ENCODE data around the gene NNMT.
"Not testable (repeated sequence)": the region's sequence is repeated elsewhere in the genome, so short reads cannot be mapped to it uniquely, and the experiment has no call there.

Gene NNMT

DNA sequence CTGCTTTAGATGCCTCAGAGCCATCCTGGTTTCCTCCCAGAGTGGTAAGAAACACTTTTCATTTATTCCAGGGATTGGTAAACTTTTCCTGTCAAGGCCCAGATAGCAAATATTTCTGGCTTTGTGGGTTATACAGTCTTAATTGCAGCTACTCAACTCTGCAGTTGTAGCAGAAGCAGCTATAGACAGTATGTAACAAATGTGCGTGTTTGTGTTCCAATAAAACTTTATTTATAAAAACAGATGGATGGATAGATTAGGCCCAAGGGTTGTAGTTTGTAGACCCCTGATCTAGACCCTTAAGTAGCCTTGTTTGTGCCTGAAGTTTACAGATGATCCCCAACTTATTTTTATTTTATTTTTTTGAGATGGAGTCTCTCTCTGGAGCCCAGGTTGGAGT, 17.9 kb downstream of the NNMT start:
- no peak for DNase-seq

DNA sequence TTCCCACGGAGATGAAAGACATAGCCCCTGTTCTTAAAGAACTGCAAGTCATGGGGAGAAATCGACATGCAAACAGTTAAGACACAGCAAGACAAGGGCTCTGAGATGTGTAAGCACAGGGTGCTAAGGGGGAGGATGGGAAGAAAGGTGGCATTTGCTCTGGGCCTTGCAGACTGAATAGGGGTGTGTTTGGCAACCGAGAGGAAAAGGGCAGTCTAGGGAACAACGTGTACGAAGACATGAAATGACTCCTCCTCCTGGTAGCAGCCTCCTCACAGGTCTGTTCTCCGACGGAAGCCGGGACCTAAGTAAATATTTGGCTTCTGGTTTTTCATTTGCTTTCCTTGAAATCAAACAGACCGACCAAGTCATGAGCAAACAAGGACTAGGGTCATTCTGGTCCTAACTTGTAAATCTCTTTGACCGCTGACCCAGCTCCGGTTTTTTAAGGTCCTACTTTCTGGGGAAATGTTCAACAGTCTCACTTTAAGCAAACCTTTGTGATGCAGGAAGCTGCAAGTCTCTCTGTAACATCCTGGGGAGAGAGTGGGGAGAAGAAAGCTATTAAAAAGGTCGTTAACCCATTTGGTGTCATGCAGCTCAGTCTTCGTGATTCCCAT, 19.7 kb downstream of the NNMT start:
- DNase-seq, result no peak

DNA sequence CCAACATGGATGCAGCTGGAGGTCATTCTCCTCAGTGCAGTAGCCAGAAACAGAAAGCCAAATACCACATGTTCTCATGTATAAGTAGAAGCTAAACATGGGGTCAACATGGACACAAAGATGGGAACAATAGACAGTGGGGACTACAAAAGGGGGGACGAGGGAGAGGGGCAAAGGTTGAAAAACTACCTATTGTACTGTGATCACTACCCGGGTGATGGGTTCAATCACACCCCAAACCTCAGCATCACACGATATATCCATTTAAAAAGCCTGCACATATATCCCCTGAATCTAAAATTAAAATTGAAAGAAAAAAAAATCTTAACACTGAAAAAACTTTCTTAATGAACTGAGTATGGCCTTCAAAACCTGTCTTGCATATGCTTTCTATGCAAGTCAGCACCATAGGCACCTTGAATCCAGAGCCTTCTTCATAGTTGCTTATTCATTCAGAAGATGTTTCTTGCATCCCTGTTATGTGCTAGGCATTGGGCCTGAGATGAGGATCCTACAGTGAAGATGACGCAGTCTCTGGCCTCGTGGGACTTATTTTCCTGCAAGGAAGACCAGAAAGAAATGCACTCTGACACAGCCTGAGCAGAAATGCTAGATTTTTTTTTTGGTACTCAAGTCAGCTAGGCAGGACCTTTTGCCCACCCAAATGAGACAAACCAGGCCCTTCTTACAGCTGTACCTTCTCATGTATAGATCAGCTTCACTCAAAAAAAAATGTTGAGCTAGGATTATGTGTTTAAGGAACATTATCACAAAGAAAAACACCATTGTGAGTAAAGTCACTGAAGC, 21.0 kb downstream of the NNMT start:
- DNase-seq, result no peak

DNA sequence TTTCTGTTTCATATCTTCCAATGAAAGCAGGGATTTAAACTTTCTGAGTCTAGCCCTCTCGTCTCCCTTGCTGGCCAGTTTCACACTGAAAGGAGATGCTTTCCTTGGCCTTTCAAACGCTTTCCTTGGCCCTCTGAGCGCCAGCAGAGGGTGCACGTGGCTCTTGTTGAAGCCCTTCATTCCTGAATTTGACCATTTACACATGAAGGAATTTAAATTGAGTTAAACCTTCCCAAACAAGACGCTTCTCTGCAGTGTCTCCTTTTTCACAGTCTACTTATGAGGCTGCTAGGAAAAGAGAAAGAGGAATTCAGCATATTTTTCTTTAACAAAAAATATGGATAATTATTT, 21.6 kb downstream of the NNMT start:
- no peak for DNase-seq

DNA sequence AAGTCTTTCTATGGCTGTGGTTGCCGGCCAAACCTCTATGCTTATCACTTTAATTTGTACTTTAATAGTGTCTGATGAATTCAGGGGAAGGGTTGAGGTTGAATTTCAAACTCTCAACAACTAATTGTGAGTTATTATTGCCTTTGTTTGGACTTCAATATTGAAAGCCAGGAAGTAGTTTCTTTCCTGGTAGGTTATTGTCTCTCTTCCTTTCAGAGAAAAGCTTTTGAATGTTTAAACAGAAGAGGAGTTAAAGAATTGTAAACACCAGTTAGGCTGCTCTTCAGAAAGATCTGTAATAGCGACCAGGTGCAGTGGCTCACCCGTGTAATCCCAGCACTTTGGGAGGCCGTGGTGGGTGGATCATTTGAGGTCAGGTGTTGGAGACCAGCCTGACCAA, 22.2 kb downstream of the NNMT start:
- DNase-seq, result no peak

DNA sequence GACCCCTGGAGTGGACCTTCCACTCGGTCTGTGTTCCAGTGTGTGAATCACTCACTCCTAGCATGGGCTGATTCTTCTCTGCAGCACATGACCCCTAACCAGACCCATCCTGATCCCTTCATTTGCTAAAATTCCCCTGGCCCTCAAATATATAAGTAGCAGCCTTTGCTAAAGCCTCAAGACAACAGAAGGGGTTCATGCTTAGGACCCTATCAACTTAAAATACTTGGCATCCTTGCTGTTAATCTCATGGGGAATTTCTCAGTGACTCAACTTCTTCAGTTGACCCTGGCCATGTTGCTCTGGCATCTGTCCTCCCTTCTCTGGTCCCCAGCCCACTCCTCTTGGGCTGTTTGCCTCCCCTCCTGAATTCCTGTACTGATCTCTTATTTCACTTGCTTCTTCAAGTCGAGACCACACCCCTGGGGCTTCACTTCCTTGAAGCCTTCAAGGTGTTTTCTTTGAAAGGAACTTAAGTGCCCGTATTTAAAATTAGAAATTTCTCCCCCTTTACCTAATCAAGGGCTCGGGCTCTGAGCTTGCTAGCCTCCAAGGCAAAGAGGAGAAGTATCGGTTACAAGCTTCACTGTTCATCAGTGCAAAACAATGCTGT, 23.6 kb downstream of the NNMT start:
- no peak for DNase-seq

DNA sequence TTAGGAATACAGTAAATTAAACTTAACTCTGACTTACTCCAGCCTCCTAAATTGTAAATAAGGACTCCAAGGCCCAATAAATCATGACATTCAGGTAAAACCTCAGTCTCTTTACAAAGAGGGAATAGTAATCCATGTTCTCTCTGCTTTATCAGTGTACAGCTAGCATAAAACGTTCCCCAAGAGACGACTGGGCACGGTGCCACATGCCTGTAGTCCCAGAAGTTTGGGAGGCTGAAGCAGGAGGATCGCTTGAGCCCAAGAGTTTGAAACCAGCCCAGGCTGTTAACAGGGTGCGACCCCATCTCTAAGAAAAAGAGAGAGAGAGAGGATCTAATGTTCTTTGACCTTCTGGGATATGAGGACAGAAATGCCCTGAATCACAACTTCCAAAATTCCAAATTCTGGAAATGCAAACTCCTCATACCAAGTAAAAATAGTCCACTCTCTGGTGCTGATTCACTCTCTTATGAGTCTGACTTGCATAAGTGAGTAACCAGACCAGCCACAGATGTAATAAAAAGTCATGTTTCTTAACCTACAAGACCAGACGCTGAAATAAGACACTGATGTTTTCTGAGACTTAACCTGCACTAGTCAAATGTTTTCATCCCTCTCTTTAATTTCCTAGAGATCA, 25.5 kb downstream of the NNMT start:
- no peak for DNase-seq

DNA sequence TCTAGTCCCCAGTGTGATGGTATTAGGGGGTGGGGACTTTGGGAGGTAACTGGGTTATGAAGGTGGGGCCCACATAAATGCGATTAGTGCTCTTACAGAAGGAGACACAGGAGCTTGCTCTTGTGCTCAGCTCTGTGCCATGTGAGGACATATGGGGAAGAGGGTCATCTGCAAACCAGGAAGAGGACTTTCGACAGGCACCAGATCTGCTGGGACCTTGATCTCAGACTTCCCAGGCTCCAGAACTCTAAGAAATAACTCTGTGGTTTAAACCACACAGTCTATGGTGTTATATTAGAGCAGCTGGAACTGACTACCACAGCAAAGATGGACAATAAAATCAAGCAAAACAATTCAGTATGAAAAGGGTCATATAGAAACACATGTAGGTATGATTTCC, 26.7 kb downstream of the NNMT start:
- DNase-seq, result no peak

DNA sequence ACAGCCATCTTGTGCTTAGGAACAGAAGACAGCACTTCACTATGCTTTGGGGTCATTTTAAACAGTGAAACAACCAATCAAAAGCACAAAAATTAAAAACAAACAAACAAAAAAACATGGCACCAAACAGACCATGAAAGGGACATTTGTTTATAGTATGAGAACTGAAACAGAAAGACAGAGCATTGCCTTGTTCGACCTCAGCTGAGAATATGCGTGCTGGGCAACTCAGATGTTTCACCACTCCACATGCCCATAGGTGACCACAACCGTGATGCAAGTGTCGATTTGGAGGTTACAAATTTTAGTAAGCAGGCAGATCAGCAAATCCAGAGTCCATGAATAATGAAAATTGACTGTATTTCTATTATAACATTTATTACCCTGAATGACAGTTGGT, 30.0 kb downstream of the NNMT start:
- no peak for DNase-seq

DNA sequence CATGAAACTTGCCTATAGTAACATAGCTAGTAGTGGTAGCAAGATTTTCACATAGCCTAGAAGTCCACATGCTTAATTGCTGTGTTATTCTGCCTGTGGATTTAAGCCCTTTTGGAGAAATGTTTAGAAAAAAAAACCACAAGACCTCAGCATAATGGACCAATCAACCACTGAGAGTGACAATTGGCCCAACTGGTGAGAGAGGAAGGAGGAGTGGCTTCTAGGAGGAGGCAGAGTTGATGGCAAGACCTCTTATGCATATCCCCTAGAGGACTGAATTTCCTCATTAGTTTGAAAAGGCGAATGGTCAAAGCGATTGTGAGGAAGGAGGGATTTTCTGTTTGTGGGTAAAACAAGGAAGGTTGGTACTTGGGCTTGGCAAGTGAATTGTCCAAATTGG, 30.6 kb downstream of the NNMT start:
- DNase-seq, result no peak

DNA sequence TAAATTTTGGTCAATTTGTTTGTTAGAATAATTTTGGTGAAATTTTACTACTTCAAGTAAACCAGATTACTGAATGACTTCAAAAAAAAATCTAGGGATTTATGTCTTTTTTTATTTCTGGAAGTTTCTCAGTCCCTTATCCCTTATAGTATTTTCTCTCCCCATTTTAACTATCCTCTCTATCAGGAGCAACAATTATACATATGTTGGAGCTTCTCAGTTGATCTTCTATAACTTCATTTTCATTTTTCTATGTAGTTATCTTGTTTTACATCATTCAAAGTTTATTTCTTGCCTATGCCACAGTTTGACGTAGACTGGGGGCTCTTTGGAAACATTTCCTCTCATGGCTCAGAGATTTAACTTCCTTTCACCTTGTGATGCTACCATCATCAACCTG, 34.2 kb downstream of the NNMT start:
- DNase-seq, result no peak

DNA sequence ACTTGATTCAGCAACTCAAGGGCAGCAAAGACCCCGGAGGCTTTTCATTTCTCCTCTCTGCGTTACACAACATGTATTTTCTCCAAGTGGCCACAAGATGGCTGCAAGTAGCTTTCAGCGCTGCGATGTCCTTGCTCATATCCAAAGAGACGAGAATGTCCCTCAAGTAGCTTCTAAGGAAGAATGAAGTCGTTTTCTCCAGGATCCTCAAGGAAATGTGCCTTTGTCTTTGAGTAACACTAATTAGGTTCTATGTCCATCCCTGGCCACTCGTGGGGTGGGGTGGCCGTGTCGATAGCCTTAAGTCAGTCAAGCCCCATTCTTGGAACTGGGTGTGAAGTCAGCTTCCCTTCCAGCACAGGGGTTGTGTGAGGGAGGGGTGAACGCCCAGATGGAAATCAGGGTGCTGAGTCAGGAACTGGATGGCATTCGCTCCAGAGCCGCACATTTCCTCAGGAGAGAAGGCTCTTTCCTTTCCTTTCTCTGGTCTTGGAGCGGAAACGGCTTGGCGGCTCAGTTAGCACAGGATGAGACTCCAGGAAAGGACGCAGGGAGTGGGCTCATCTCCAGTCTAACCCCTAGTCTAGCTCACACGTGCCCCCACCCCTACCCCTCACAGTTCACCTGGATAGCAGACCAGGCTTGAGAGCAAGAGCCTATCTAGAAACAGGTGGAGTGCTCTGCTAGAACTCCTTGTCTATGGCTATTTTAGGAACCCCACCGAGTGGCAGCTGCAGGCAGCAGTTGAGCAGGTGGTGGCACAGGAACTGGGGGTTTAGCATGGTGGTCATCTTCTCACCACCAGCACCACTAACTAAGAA, 44.3 kb downstream of the NNMT start:
- DNase-seq, result no peak

DNA sequence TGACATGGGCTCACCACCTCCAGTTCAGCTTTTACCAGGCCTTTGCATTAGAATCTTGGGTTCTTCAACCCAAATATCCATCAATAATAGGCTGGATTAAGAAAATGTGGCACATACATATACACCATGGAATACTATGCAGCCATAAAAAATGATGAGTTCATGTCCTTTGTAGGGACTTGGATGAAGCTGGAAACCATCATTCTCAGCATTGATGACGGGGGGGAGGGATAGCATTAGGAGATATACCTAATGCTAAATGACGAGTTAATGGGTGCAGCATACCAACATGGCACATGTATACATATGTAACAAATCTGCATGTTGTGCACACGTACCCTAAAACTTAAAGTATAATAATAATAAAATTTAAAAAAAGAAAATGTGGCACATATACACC, 45.5 kb downstream of the NNMT start:
- DNase-seq, result not testable (repeated sequence)

DNA sequence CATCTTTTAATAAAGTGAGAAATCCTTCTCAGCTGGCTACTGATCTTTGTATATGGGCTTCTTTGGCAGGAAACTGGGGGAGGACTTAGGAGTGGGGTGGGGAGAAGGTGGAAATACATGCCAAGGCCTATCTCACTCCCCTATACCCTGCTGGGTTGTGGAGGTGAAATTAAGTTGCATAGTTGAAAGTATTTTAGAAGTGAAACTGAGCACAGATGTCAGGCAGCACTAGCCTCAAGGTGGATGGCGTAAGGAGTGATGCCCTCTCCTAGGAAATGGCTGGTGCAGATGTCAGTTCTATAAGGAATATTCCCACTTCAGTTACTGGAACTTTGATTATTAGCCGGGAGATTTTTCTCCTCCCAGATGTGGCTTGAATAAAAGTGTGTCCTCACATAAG, 46.3 kb downstream of the NNMT start:
- no peak for DNase-seq

DNA sequence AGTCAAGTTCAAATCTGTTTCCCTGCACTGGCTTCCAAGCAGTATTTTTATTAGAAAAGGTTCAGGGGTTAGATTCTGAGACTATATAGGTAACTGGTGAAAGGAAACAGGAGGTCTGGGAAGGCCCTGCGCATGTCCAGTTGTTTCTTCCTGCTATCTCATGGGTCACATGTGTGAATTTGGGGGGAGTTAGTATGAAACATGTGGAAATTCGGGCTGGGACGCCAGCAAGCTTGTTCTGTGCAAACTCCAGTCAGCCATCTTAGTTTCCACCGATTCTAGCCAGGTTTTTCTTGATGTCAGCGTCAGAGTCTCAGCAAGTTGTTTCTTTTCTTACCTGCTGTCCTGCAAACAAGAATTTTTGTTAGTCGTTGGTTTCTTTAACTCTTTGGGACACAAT, 46.8 kb downstream of the NNMT start:
- no peak for DNase-seq

DNA sequence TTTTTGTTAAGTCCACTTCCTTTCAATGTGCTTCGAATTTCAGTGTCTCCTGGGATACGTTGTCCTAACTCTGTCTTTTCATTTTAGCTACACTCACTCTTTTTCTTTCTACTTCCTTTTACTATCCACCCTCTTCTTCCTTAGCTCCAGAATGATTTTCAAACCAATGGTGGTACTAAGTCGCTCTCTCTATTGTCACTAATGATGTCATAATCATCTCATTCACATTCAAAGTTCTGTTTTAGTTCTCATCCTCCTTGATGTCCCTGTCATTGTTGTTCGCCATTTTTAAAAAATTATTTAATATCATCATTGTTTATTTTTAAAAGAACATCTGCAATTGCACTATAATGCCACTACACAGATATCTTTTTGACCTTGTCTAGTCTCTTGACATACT, 47.3 kb downstream of the NNMT start:
- DNase-seq, result no peak

DNA sequence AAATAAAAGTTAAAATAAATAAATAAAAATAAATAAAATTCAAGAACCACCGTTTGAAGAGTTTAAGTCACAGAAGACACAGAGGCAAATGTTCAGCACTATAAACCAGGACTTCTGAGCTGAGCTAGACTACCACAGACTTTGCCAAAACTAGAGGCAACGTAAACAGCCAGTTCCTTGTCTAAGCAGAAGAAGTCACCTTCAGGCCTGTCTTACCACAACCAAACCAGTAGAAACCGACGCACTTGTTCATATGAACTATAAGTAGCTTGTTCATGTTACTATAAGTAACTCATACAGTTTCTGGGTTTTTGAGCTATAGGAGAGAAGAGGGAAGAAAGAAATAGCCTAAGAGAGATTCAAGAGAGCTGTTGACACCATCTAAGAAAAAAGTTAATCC, 48.3 kb downstream of the NNMT start:
- DNase-seq, result no peak

DNA sequence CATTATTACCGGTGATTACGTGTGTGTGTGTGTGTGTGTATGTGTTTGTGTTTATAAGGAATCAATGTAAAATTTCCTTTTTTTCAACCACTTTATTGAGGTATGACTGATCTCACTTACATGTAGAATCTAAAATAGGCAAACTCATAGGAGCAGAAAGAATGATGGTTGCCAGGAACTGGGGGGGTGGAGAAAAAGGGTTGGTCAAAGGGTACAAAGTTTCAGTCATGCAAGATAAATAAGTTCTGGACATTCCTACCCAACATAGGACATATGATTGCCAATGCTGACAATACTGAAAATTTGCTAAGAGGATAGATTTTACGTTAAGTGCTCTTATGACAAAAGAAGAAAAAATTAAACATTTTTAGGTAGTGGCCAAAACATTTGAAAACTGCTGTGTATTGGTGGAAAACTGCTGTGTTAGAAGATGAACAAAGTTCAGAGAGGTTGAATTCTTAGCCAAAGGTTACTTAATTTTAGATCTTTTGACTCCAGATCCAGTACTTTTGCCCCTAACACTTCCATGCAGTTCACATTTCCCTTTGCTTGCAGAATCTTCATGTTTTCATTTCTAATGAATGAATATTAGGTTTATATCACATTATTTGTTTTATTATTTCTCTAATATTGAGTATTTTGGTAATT, 49.5 kb downstream of the NNMT start:
- DNase-seq, result no peak

DNA sequence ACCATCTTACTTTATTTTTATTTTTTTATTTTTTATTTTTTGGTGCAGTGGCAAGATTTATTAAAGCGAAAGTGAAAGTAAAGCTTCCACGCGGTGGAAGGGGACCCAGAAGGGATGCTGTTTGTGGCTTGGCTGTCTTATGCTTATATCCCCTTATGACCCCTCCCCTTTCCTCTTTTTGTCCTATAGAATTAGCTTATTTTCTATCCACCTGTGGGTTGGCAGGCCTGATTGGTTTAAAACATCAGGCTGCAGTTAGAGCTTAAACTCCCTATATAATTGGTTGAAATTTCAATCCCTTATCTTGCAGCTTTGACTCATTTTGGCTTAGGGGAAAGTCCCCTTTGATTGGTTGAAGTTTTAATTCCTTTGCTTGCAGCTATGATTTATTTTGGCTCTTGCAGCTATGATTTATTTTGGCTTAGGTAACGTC, 50.5 kb downstream of the NNMT start:
- DNase-seq, result no peak

DNA sequence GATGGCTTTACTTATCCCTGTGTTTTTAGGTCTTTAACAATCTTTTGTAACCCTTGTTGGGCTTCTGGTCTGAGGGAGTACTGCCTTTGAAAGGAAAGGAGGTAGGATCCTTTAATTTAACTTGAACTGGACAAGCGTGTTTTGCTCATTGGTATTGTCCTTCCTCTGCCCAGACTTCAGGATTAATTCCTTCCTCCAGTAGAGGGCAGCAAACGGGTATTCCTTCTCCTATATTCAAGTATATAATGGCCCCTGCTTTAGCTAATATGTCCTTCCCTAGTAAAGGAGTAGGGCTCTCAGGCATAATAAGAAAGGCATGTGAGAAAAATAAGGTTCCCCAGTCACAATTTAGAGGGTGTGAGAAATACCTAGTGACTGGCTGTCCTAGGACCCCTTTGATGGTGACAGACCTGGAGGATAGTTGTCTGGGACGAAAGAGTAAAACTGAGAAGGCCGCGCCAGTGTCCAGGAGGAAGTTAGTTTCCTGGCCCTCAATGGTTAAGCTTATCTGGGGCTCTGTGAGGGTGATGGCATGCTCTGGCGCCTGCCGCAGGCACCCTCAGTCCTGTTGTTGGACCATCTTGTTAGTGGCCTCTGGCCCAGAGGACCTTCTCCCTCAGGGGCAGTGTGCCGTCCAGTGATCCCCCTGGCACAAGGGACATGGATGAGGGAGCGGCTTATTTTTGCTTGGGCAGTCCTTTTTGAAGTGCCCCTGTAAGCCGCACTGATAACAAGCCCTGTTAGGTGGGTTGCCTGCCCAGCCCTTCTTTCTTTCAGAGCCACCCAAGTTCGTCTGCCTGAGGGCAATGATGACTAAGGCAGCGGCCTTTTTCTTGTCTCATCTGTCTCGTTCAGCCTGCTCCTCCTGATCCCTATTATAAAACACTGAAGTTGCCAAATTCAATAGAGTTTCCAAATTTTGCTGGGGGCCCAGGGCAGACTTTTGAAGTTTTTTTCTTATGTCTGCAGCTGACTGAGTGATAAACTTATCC, 52.3 kb downstream of the NNMT start:
- DNase-seq, result no peak

DNA sequence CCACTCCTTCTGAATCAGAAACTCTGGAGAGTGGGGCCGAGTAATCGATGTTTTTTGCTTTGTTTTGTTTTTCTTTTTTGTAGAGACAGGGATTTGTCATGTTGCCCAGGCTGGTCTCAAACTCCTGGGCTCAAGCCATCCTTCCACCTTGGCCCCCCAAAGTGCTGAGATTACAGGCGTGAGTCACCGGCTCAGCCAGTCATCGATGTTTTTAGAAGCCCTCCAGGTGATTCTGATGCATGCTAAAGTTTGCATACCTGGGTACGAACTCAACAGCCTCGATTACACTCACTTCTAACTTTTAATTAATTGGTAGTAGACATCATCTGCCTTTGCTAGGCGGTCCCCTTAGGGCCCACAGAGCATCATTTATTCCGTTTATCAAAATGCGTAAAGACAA, 53.8 kb downstream of the NNMT start:
- no peak for DNase-seq
